Activated naive CD4-positive, alpha-beta T cell treated with anti-CD3 and anti-CD28 coated beads, Interleukin-2, amount 50 U/mL, for 72 hours (primary cell): ENCODE measurements around the gene CYP51A1. TPM values are rescaled to one million over a fixed set of nuclear protein-coding genes. Genes with fewer than 3 reads are reported as not detected.
A peak's percentile ranks its signal among the peaks of the same experiment; 100 is the strongest.
"Not testable (repeated sequence)": the region's sequence is repeated elsewhere in the genome, so short reads cannot be mapped to it uniquely, and the experiment has no call there.

ENCODE experiments used
- ATAC-seq, 2 donors: fragments of 150-1000 bp; cut with Tn5 transposase; 2 replicates each; pipeline ENCODE4 v1.10.0; 2021; ENCODE audit warnings: mild to moderate bottlenecking in 2 of 2, moderate library complexity in 2 of 2
- DNase-seq, 2 donors: peaks; one replicate each; pipeline ENCODE4 v3.0.0; 2021 to 2022; ENCODE audit warnings: low spot score in 2 of 2
- H3K27ac Mint-ChIP-seq, 2 donors: one replicate each; pipeline ENCODE4 v1.8.0; 2022; ENCODE audit warnings: mild to moderate bottlenecking in 2 of 2, mixed read lengths in 2 of 2
- H3K36me3 Mint-ChIP-seq, 2 donors: one replicate each; pipeline ENCODE4 v1.8.0; 2022; ENCODE audit warnings: mixed read lengths in 2 of 2
- H3K9me3 Mint-ChIP-seq, 2 donors: one replicate each; pipeline ENCODE4 v1.8.0; 2022; ENCODE audit warnings: mixed read lengths in 2 of 2
- total RNA-seq, 2 donors: library from RNA; stranded (reverse); gene quantifications; one replicate each; pipeline ENCODE4 v1.2.3, GENCODE V29; 2022

The CYP51A1 gene
- total RNA-seq, 2 donors from 2014 or later = 25.5 to 46.5 TPM

- ATAC-seq (no peak), DNase-seq (no peak)
- Mint-ChIP-seq H3K9me3 (no peaks in the 10 kb centered on the region), H3K36me3 (peaks cover 7 to 15% of the 10 kb centered on the region in 2 donors), H3K27ac (peak overlapping the region; percentile 93 to 97)
These were observed 994 bp upstream of the CYP51A1 start for GRCh38 chr7:92135052-92135889.

- peak; percentile 62 to 75 for DNase-seq
- Mint-ChIP-seq H3K9me3 (no peaks in the 10 kb centered on the region), H3K27ac (peak overlapping the region; percentile 93 to 97), H3K36me3 (peaks cover 15 to 19% of the 10 kb centered on the region in 2 donors)
- peak; percentile 27 to 45 for ATAC-seq
These were observed 473 bp downstream of the CYP51A1 start for GRCh38 chr7:92133737-92134270.

GRCh38 chr7:92133133-92133736 lies 1.0 kb downstream of the CYP51A1 start:
- peak in 1 of 2 donors; percentile 15 for ATAC-seq
- H3K9me3 Mint-ChIP-seq = no peaks in the 10 kb centered on the region
- peak overlapping the region; percentile 93 to 96 for H3K27ac Mint-ChIP-seq
- DNase-seq = no peak
- H3K36me3 Mint-ChIP-seq = peaks cover 15 to 21% of the 10 kb centered on the region in 2 donors

GRCh38 chr7:92131764-92132330 lies 2.4 kb downstream of the CYP51A1 start:
- ATAC-seq (no peak), DNase-seq (no peak)
- no peak overlapping the region for H3K27ac Mint-ChIP-seq
- H3K36me3 Mint-ChIP-seq = peaks cover 15 to 30% of the 10 kb centered on the region in 2 donors
- H3K9me3 Mint-ChIP-seq = no peaks in the 10 kb centered on the region

GRCh38 chr7:92131093-92131492 lies 3.2 kb downstream of the CYP51A1 start:
- ATAC-seq (no peak), DNase-seq (no peak)
- no peak overlapping the region for H3K27ac Mint-ChIP-seq
- no peaks in the 10 kb centered on the region for H3K9me3 Mint-ChIP-seq
- H3K36me3 Mint-ChIP-seq = peaks cover 15 to 35% of the 10 kb centered on the region in 2 donors

- Mint-ChIP-seq H3K27ac (no peak overlapping the region), H3K9me3 (no peaks in the 10 kb centered on the region), H3K36me3 (peaks cover 26 to 77% of the 10 kb centered on the region in 2 donors)
- ATAC-seq = no peak
- DNase-seq = no peak
These were observed 12.6 kb downstream of the CYP51A1 start for GRCh38 chr7:92121681-92122080.

- Mint-ChIP-seq H3K36me3 (peaks cover 23 to 84% of the 10 kb centered on the region in 2 donors), H3K27ac (no peak overlapping the region), H3K9me3 (no peaks in the 10 kb centered on the region)
- DNase-seq = no peak
- no peak for ATAC-seq
These were observed 15.0 kb downstream of the CYP51A1 start for GRCh38 chr7:92119213-92119759.

- Mint-ChIP-seq H3K27ac (no peak overlapping the region), H3K9me3 (no peaks in the 10 kb centered on the region), H3K36me3 (peaks cover 15 to 76% of the 10 kb centered on the region in 2 donors)
- ATAC-seq (no peak), DNase-seq (no peak)
These were observed 17.3 kb downstream of the CYP51A1 start for GRCh38 chr7:92116949-92117348.

GRCh38 chr7:92115821-92116220 lies 18.5 kb downstream of the CYP51A1 start:
- DNase-seq (no peak), ATAC-seq (no peak)
- H3K9me3 Mint-ChIP-seq = no peaks in the 10 kb centered on the region
- no peak overlapping the region for H3K27ac Mint-ChIP-seq
- H3K36me3 Mint-ChIP-seq = peaks cover 9 to 64% of the 10 kb centered on the region in 2 donors

GRCh38 chr7:92110857-92111256 lies 23.4 kb downstream of the CYP51A1 start:
- Mint-ChIP-seq H3K27ac (no peak overlapping the region), H3K36me3 (peaks cover 0 to 25% of the 10 kb centered on the region in 2 donors), H3K9me3 (no peaks in the 10 kb centered on the region)
- ATAC-seq (no peak), DNase-seq (no peak)

GRCh38 chr7:92108821-92109220 lies 25.5 kb downstream of the CYP51A1 start:
- Mint-ChIP-seq H3K36me3 (peaks cover 0 to 8% of the 10 kb centered on the region in 2 donors), H3K27ac (peak overlapping the region in 1 of 2 donors; percentile 84), H3K9me3 (no peaks in the 10 kb centered on the region)
- no peak for DNase-seq
- no peak for ATAC-seq

- not testable (repeated sequence) for DNase-seq, H3K27ac Mint-ChIP-seq, ATAC-seq, H3K9me3 Mint-ChIP-seq, H3K36me3 Mint-ChIP-seq
These were observed 31.4 kb downstream of the CYP51A1 start for GRCh38 chr7:92102862-92103261.

- ATAC-seq (no peak), DNase-seq (no peak)
- Mint-ChIP-seq H3K9me3 (no peaks in the 10 kb centered on the region), H3K36me3 (peaks cover 6% of the 10 kb centered on the region in 2 donors), H3K27ac (no peak overlapping the region)
These were observed 33.7 kb downstream of the CYP51A1 start for GRCh38 chr7:92100534-92100933.

- H3K27ac Mint-ChIP-seq = no peak overlapping the region
- ATAC-seq (no peak), DNase-seq (no peak)
- no peaks in the 10 kb centered on the region for H3K9me3 Mint-ChIP-seq
- H3K36me3 Mint-ChIP-seq = peaks cover 6% of the 10 kb centered on the region in 2 donors
These were observed 38.9 kb downstream of the CYP51A1 start for GRCh38 chr7:92095380-92095779.

- Mint-ChIP-seq H3K36me3 (no peaks in the 10 kb centered on the region), H3K27ac (no peak overlapping the region), H3K9me3 (no peaks in the 10 kb centered on the region)
- DNase-seq (no peak), ATAC-seq (no peak)
These were observed 42.1 kb downstream of the CYP51A1 start for GRCh38 chr7:92092210-92092609.

GRCh38 chr7:92088266-92088665 lies 46.0 kb downstream of the CYP51A1 start:
- H3K36me3 Mint-ChIP-seq = peaks cover 0 to 9% of the 10 kb centered on the region in 2 donors

GRCh38 chr7:92083922-92084321 lies 50.4 kb downstream of the CYP51A1 start:
- not testable (repeated sequence) for DNase-seq, ATAC-seq, H3K9me3 Mint-ChIP-seq, H3K27ac Mint-ChIP-seq
- peaks cover 10 to 14% of the 10 kb centered on the region in 2 donors for H3K36me3 Mint-ChIP-seq

More at GRCh38 chr7:92088266-92088665, 46.0 kb downstream of the CYP51A1 start:
- H3K9me3 Mint-ChIP-seq = no peaks in the 10 kb centered on the region
- no peak overlapping the region for H3K27ac Mint-ChIP-seq
- ATAC-seq = no peak
- no peak for DNase-seq
